Uterus (tissue), 4 donors: Measurements from ENCODE around the gene PHC2. TPM values are rescaled to one million over a fixed set of nuclear protein-coding genes. Genes with fewer than 3 reads are reported as not detected.

Experiments
- DNase-seq, 2 donors: peaks; one replicate each; pipeline ENCODE4 v3.0.0-alpha.2; 2019 to 2020
- H3K27ac ChIP-seq, 2 donors: fragments of 200-600 bp; sonication (generic); 1 replicate in 1 of 2; 2 replicates in 1 of 2; pipeline ENCODE4 v1.5.1; 2016 to 2018
- H3K27me3 ChIP-seq, 2 donors: fragments of 200-600 bp; sonication (generic); one replicate each; pipeline ENCODE4 v1.5.1; 2018 to 2019; ENCODE audit warnings: control low read depth in 1 of 2
- H3K36me3 ChIP-seq, 2 donors: fragments of 200-600 bp; sonication (generic); one replicate each; pipeline ENCODE4 v1.5.1; 2019; ENCODE audit warnings: control low read depth in 1 of 2
- H3K4me1 ChIP-seq, 2 donors: fragments of 200-600 bp; sonication (generic); one replicate each; pipeline ENCODE4 v1.5.1; 2018 to 2019; ENCODE audit warnings: control low read depth in 1 of 2
- H3K4me3 ChIP-seq, 2 donors: fragments of 200-600 bp; sonication (generic); 1 replicate in 1 of 2; 2 replicates in 1 of 2; pipeline ENCODE4 v1.5.1; 2018 to 2019; ENCODE audit warnings: mild to moderate bottlenecking in 1 of 2
- H3K9me3 ChIP-seq, 2 donors: fragments of 200-600 bp; sonication (generic); one replicate each; pipeline ENCODE4 v1.5.1; 2019; ENCODE audit warnings: control low read depth in 1 of 2
- POLR2A ChIP-seq, 2 donors: fragments of 450-650 bp; IDR thresholded peaks; one replicate each; pipeline ENCODE4 v1.6.1; 2016; ENCODE audit warnings: antibody characterized with exemption in 2 of 2, mild to moderate bottlenecking in 1 of 2, moderate library complexity in 1 of 2
- intact Hi-C: fragments of 100-400 bp; cut with DNase I; formaldehyde crosslinking; loops from one replicate; pipeline ENCODE4 v1.15.1; 2023; ENCODE audit warnings: low total_unique reads
- total RNA-seq, 4 donors: library from RNA; depleted of rRNA in 3 of 4; stranded (reverse); fragments of >200 nt in 3 of 4; gene quantifications; one replicate each; pipeline versions ENCODE4 v1.1.0 to v1.2.4, GENCODE V29; 2014 to 2023
- TF ChIP-seq, protein P1 (sequence below), 4 experiments: fragments of 200-600 bp in 2 of 4; fragments of 450-650 bp in 2 of 4; sonication (generic) in 2 of 4; IDR thresholded peaks; one replicate each; pipeline ENCODE4 v1.5.1; 2016 to 2019; ENCODE audit warnings: antibody characterized with exemption in 4 of 4, mild to moderate bottlenecking in 2 of 4, moderate library complexity in 1 of 4
- donor health status: DM: yes; HTN: yes; CAD: no.

PHC2 gene
- total RNA-seq, 4 donors from 2014 or later = 51.5 to 203 (median 102) TPM

GRCh38 chr1:33392206-33392605, 38.7 kb downstream of the PHC2 start:
- H3K4me1 ChIP-seq = no peaks in the 10 kb centered on the region
- H3K36me3 ChIP-seq = no peaks in the 10 kb centered on the region
- H3K9me3 ChIP-seq = no peaks in the 10 kb centered on the region
- H3K4me3 ChIP-seq = no peak overlapping the region
- H3K27ac ChIP-seq = no peak overlapping the region
- TF ChIP-seq POLR2A (IDR thresholded peaks at IDR 0.05) = no peak
- TF ChIP-seq, protein P1, sequence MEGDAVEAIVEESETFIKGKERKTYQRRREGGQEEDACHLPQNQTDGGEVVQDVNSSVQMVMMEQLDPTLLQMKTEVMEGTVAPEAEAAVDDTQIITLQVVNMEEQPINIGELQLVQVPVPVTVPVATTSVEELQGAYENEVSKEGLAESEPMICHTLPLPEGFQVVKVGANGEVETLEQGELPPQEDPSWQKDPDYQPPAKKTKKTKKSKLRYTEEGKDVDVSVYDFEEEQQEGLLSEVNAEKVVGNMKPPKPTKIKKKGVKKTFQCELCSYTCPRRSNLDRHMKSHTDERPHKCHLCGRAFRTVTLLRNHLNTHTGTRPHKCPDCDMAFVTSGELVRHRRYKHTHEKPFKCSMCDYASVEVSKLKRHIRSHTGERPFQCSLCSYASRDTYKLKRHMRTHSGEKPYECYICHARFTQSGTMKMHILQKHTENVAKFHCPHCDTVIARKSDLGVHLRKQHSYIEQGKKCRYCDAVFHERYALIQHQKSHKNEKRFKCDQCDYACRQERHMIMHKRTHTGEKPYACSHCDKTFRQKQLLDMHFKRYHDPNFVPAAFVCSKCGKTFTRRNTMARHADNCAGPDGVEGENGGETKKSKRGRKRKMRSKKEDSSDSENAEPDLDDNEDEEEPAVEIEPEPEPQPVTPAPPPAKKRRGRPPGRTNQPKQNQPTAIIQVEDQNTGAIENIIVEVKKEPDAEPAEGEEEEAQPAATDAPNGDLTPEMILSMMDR (IDR thresholded peaks at IDR 0.05) = no peak
- no peaks in the 10 kb centered on the region for H3K27me3 ChIP-seq
- intact Hi-C loops = no loop called here
- no peak for DNase-seq

DNA sequence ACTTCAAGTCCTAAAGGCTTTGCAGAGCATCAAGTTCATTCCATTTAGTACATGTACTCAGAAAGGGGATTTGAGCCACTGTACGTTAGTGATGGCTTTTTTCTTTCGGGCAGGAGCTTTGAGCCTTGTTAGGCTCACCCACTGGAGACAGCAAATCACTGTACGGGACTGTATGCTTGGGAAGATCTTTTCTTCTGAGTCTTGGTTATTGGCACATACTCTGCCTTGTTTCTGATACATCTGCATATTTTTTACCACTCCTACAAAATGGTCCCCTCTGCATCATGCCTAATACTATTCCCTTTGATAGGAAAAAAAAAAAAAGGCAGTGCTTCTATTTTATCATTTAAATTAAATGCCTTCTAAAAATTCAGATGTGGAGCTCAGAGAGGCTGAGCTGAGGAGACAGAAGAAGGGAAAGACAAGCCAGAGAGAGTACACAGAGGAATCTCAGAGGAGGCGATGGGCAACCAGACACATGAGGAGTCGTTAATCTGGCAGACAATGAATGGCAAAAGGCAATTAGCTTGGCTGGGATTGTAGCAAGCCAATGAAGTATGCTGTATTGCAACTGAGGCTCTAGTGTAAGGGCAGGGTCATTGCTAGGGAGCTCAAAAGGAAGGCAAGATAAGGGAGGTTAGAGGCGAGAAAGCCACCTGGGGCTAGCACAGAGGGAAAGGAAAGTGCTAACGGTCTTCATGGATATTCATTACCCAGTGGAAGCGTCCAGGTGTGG, 39.4 kb downstream of the PHC2 start:
- no peak for DNase-seq
- no peak overlapping the region for H3K4me3 ChIP-seq
- H3K27ac ChIP-seq = no peak overlapping the region
- H3K36me3 ChIP-seq = no peaks in the 10 kb centered on the region
- intact Hi-C loops = no loop called here
- H3K4me1 ChIP-seq = no peaks in the 10 kb centered on the region
- H3K9me3 ChIP-seq = no peaks in the 10 kb centered on the region
- H3K27me3 ChIP-seq = no peaks in the 10 kb centered on the region
- TF ChIP-seq, protein P1 (IDR thresholded peaks at IDR 0.05) = no peak
- TF ChIP-seq POLR2A (IDR thresholded peaks at IDR 0.05) = no peak

- no peaks in the 10 kb centered on the region for H3K9me3 ChIP-seq
- H3K4me3 ChIP-seq = no peak overlapping the region
- no peaks in the 10 kb centered on the region for H3K36me3 ChIP-seq
- no peaks in the 10 kb centered on the region for H3K4me1 ChIP-seq
- no peak overlapping the region for H3K27ac ChIP-seq
- no peaks in the 10 kb centered on the region for H3K27me3 ChIP-seq
- intact Hi-C loops = no loop called here
- TF ChIP-seq, protein P1 (IDR thresholded peaks at IDR 0.05) = no peak
- TF ChIP-seq POLR2A (IDR thresholded peaks at IDR 0.05) = no peak
- DNase-seq = no peak
These were observed 40.4 kb downstream of the PHC2 start for GRCh38 chr1:33390542-33390941.

DNA sequence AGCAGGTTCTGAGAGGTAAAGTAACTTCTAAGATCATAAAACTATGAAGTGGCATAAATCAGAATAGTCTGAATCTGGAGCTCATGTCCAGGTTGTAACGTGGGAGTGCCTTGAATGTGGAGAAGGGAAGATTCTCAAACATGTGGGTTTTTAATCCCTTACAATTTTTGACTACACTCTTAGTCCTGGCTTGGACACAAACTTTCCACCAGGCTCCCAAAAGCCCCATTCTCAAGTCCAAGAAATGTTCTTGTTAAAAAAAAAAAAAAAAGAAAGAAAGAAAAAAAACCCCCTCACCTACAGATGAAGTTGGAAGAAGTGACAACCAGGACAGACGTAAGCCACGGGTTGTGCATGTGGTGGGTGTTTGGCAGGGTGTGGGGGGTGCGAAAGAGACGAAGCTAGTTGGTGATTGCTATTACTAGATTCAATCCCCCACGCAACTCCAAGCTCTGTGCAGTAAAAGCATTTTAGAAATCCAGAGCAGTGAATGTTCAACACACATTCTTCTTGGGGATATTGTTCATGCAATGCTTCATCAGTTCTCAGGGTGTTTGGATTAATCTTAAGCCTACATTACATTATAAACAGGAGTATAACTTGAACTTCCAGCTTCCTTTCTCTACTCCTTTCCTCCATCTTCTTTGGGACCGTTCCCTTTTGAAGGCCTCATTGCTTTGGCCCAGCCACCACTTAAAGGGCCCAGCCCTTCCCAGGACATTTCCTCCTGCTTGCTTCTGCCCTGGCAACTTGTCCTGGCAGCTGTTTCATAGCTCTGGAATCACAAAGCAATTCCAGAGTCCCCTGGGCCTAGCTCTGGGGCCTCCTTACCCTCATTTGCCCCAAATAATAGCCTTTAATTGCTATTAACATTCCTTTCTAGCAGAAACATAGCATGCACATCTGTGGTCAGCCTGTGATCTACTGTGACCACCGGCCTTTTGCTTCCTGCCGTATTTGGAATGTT, 41.8 kb downstream of the PHC2 start:
- no peaks in the 10 kb centered on the region for H3K36me3 ChIP-seq
- H3K4me1 ChIP-seq = no peaks in the 10 kb centered on the region
- no peaks in the 10 kb centered on the region for H3K27me3 ChIP-seq
- H3K9me3 ChIP-seq = no peaks in the 10 kb centered on the region
- intact Hi-C loops = no loop called here
- DNase-seq = peak in 1 of 2 donors; percentile 42
- TF ChIP-seq POLR2A (IDR thresholded peaks at IDR 0.05) = no peak
- TF ChIP-seq, protein P1 (IDR thresholded peaks at IDR 0.05) = no peak
- no peak overlapping the region for H3K4me3 ChIP-seq
- peak overlapping the region; percentile 59 to 74 for H3K27ac ChIP-seq

DNA sequence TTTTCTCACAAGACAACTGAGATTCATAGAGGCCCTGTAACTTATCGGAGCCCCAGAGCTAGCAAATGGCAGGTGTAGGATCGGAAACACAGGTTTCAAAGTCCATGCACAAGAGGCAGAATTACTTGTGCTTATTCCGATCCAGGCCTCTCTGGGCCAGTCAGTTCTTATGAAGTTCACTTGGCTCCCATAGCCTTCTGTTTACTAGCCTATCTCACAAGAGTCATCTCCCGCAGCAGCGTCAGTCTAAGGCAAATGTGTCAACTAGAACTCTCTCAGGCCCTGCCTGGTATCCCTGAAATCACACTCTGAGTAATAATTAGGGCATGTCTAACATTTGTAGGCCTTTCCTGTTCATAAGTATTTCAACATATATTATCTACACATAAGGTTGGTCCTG, 43.3 kb downstream of the PHC2 start:
- Histone ChIP-seq H3K27me3 (no peaks in the 10 kb centered on the region), H3K27ac (no peak overlapping the region), H3K4me3 (no peak overlapping the region), H3K4me1 (no peaks in the 10 kb centered on the region), H3K36me3 (no peaks in the 10 kb centered on the region), H3K9me3 (no peaks in the 10 kb centered on the region)
- intact Hi-C loops = no loop called here
- TF ChIP-seq, protein P1 (IDR thresholded peaks at IDR 0.05) = no peak
- DNase-seq = no peak
